Muscle of arm (tissue), 12 donors: ENCODE results near the gene XAB2. TPM values are rescaled to one million over a fixed set of nuclear protein-coding genes. Genes with fewer than 3 reads are reported as not detected.

Experiments used
- DNase-seq: peaks from one replicate; pipeline ENCODE4 v3.0.0-alpha.2; 2013
- polyA plus RNA-seq, 12 donors: library from polyadenylated mRNA; unstranded; fragments of 120-200 nt; gene quantifications; one replicate each; pipeline ENCODE4 v1.2.1, GENCODE V29; 2013; ENCODE audit not compliant: insufficient read length in 12 of 12

XAB2 gene
- polyA plus RNA-seq, 12 donors = 17.4 to 32.6 (median 20.7) TPM; not detected in 1

DNA sequence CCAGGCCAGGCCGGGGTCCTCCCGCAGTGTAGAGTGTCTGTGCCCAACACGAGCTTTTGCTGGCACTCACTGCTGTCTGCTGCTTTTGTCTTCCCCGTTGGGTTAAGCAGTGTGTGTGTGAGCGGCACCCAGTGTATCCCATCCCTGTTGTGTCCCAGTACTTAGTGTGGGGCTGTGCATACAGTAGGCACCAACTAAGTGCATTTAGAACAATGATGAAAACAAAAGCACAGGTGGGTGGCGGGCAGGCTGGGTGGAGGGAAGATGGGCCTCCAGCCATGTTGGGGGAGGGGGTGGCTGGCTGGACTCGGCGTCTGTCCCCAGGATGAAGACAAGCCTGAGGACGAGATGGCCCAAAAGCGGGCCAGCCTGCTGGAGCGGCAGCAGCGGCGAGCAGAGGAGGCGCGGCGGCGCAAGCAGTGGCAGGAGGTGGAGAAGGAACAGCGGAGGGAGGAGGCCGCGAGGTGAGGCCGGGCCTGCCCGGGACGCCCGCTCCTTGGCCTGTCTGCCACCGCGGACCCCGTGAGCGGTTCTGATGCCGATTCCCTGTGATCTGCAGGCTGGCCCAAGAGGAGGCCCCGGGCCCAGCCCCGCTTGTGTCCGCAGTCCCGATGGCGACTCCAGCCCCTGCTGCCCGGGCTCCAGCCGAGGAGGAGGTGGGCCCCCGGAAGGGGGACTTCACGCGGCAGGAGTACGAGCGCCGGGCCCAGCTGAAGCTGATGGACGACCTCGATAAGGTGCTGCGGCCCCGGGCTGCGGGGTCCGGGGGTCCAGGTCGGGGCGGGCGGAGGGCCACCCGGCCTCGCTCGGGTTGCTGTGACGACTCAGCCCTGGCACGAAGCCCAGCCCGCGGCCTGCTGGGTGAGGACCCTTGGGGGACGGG, 14.2 kb downstream of the XAB2 start:
- no peak for DNase-seq

DNA sequence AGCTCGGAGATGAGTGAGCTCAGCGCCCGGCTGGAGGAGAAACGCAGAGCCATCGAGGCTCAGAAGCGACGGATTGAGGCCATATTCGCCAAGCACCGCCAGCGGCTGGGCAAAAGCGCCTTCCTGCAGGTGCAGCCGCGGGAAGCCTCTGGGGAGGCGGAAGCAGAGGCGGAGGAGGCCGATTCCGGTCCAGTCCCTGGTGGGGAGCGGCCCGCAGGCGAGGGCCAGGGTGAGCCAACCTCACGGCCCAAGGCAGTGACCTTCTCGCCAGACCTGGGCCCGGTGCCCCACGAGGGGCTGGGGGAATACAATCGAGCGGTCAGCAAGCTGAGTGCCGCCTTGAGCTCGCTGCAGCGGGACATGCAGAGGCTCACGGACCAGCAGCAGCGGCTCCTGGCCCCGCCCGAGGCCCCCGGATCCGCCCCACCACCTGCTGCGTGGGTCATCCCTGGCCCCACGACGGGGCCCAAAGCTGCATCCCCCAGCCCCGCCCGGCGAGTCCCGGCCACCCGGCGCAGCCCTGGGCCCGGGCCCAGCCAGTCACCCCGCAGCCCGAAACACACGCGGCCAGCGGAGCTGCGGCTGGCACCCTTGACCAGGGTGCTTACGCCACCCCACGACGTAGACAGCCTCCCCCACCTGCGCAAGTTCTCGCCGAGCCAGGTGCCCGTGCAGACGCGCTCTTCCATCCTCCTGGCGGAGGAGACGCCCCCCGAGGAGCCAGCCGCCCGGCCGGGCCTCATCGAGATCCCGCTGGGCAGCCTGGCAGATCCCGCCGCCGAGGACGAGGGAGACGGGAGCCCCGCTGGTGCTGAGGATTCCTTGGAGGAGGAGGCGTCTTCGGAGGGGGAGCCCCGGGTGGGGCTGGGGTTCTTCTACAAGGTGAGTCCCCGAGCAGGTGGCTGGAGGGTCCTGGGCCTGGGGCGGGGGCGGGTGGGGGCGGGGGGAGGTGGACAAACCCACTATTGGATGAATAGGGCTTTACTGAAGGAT, 16.8 kb downstream of the XAB2 start:
- no peak for DNase-seq

DNA sequence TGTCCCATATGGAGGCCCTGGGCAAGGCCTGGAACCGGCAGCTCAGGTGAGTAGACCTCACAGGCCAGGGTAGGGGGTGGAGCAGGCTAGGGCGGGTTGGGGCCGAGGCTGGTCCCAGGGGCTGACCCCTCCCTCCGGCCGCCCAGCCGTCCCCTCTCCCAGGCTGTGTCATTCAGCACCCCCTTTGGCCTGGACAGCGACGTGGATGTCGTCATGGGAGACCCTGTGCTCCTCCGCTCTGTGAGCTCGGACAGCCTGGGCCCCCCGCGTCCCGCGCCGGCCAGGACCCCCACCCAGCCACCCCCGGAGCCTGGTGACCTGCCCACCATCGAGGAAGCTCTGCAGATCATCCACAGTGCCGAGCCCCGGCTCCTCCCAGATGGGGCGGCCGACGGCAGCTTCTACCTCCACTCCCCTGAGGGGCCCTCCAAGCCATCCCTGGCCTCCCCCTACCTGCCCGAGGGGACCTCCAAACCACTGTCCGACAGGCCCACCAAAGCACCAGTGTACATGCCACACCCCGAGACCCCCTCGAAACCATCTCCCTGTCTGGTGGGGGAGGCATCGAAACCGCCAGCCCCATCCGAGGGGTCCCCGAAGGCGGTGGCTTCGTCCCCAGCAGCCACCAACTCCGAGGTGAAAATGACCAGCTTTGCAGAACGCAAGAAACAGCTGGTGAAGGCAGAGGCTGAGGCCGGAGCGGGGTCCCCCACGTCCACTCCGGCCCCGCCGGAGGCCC, 17.6 kb downstream of the XAB2 start:
- no peak for DNase-seq

DNA sequence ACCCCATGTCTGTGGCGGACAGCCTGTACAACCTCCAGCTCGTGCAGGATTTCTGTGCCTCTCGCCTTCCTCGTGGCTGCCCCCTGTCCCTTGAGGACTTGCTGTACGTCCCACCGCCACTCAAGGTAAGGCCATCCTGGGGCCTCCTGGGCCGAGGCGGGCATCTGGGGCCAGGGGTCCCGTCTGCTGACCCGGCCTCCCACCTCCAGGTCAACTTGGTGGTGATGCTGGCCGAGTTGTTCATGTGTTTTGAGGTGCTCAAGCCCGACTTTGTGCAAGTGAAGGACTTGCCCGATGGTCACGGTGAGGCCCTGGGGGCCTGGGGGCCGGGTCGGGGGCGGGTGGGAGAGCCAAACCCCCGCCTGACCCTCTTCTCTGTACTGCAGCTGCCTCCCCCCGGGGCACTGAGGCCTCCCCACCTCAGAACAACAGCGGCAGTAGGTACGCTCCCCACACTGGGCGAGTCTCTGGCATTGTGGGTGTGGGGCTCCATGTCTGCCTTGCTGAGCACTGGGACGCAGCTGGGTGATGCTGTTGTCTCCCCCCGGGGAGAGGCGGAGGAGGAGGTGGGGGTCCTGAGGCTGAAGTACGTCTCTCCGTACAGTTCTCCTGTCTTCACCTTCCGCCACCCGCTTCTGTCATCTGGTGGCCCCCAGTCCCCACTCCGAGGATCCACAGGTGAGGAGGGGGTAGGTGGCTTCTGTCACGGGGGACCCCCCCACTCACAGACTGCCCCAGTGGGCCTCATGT, 18.7 kb downstream of the XAB2 start:
- no peak for DNase-seq

DNA sequence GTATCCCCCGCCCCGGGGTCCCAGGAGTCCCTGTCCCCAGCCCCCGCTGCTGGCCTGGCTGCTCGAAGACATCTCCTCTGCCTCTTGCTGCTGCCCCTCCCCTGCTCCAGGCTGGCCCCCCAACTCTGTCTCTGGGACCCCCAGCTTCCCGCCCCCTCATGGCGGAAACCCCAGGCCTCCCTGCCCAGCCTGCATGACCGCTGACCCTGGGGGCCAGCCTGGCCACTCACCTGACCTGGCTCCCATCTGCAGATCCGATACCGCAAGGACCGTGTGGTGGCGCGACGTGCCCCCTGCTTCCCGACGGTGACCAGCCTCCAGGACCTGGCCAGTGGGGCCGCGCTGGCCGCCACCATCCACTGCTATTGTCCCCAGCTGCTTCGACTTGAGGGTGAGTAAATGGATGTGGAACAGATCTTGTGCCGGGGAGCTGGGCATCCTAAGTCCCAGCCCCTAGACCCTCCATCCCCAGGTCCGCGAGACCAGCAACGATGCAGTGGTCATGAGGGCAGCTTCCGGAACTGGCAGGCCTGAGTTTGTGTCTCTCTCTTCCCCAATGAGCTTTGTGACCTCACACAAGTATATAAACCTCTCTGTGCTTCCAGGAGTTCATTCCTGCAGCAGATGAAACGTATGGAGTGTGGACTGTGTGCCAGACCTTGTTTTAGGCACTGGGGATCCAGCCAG, 21.3 kb downstream of the XAB2 start:
- no peak for DNase-seq

DNA sequence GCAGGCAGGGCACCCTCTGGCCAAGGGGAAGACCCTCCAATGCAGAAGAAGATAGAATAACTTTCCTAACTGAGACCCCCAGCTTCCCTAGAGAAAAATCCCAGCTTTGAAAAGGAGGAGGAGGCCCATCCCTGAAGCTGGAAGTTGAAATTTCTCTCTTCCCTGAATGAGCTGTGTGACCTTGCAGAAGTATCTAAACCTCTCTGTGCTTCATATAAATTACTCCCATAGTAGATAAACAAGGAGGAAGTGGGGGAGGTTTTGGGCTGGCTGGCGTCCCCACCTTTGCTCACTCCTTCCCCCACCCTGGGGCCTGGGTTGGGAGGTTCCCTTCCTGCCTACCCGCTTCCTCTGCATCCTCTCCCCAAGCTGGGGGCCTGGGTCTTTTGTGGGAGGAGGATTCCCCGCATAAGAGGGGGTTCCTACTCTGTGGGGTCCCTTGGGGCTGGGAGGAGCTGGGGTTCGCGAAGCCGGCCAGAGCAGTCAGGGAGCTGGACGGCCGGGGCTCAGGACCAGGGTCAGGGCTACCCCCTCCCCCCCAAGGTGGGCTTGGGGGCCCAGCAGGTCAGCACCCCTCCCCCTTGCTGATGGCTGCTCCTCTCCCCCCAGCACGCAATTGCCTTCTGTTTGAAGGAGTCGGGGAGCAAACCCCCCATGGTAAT, 22.0 kb downstream of the XAB2 start:
- DNase-seq = no peak

DNA sequence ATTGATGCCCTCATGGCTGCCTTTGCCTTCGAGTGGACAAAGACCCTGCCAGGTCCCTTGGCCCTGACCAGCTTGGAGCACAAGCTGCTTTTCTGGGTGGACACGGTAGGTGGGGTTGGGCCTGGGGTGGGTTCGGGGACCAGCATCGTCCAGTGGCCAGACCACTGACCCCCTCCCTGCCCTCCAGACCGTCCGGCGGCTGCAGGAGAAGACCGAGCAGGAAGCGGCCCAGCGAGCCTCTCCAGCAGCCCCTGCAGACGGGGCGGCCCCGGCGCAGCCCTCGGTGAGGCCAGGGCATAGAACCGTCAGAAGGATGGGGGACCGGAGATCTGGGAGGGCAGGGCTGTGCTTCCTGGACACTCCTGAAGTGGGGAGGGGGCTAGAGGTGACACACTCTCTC, 23.1 kb downstream of the XAB2 start:
- no peak for DNase-seq

DNA sequence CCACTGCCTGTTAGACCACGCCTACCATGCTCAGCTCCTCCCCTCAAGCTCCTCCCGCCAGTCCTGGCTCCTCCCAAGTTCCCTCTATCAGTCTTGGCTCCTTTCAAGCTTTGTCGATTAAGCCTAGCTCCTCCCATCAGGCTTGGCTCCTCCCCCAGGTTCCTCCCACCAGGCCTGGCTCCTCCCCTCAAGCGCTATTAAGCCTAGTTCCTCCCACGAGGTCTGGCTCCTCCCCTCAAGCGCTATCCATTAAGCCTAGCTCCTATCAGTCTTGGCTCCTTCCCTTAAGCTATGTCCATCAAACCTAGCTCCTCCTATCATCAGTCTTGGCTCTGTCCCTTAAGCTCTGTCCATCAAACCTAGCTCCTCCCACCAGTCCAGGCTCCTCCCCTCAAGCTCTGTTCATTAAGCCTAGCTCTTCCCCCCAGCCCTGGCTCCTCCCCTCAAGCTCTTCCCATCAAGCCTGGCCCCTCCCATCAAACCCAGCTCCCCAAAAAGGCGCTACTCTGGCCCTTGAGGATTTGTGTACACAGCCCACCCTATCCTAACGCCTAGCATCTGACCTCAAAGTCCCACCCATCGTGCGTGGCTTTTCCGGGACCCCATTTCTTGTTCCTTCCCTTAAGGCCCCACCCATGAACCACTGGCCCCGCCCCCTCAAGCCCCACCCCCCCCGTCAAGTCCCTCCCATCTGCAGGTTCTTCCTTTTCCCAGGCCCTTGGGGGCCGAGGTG, 23.7 kb downstream of the XAB2 start:
- no peak for DNase-seq

DNA sequence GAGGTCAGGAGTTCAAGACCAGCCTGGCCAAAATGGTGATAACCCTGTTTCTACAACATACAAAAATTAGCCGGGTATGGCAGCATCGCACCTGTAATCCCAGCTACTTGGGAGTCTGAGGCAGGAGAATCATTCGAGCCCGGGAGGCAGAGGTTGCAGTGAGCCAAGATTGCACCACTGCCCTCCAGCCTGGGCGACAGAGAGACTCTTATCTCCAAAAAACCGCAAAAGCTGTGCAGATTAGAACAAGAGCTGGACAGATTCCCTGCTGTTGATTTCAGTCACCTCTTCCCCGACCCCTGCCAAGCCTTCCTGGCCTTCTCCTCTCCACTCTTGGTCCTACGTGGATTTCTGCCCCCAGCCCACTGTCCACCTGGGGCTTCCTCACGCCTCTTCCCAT, 25.4 kb downstream of the XAB2 start:
- no peak for DNase-seq

DNA sequence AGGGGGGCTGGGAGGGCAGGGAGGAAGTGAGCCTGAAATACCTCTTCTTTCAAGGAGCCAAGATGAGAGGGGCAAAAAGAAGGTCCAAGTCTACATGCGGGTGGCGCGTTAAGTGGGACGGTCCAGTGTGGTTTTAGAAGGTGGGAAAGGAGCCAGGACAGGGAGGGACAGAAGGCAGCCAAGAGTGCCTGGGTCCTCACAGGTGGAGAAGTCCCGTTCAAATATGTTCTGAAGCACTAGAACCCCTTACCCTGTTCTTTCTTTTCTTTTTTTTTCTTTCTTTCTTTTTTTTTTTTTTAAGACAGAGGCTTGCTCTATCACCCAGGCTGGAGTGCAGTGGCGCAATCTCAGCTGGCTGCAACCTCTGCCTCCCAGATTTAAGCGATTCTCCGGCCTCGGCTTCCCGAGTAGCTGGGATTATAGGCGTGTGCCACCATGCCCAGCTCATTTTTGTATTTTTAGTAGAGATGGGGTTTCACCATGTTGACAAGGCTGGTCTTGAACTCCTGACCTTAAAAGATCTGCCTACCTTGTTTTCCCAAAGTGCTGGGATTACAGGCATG, 26.3 kb downstream of the XAB2 start:
- no peak for DNase-seq

DNA sequence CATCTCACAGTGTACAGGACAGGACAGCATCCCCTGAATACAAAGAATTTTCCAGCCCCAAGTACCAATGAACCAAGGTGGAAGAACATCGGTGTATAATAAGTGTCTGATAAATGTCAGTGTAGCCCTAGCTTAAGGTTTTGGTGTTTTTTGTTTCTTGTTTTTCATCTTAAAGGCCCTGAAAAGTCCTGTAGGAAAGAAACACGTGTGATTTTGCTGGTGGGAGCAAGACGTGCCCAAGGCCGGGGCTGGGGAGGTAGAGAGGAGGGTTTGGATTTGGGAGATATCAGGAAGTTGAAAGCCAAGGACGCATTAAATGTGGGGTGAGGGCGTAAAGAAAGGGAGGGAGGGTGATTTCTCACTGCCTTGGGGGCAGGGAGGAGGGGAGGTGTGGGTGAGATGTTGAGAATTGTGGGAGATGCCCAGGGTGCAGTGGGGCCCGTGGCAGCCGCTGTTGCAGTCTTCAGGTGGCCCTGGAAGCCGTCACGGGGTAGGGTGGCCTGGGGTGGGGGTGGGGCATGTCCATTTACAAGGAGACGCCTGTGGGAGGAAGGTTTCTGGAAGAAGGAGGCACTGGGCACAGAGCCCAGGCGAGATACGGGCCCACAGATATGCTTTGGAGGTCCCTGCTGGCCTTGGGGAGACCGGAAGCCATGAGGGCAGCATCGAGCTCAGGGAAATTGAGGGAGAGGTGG, 27.0 kb downstream of the XAB2 start:
- DNase-seq = no peak

DNA sequence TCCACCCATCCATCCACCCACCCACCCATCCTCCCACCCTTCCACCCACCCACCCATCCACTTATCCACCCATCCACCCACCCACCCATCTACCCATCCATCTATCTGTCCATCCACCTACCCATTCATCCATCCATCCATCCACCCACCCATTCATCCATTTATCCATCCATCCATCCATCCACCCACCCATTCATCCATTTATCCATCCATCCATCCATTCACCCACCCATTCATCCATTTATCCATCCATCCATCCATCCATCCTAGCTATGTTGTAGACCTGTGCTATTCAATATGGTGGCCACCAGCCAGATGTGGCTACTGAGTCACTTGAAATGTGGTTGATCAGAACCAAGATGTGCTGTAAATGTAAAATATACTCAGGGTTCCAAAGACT, 28.6 kb downstream of the XAB2 start:
- no peak for DNase-seq

DNA sequence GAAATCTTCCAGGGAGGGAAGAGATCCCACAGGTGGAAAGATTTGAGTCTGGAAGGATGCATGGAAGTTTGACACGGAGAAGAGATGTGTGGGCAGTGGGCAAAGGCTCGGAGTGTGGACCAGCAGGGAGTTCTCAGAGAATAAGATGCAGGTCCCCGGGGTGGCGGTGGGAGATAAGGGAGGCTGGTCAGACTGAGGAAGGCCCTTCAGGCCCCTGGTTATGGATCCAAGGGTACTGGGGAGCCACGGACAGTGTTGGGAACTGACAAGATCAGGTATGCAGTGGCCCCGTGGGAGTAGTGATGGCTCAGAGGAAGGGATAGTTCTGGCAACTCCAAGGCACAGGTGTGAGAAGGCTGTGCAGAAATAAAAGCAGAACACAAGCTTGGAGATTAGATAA, 31.2 kb downstream of the XAB2 start:
- no peak for DNase-seq

DNA sequence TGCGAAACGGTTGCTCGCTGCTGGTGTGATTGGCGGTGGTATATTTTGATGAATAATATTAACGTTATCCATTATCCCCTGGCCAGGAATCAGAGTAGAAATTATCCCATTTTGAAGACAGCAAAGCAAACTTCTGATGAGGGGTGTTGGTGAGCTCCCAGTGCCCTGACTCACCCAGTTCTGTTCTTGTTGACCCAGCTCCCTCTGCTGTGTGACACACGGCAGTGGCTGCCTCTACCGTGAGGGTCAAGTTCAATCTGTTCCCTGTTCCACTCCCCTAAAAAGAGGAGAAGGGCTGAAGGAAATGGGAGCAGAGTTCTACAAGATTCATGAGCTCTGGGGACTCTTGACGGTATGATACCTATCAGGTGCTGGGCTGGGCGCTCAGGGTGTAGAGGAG, 31.7 kb downstream of the XAB2 start:
- no peak for DNase-seq

DNA sequence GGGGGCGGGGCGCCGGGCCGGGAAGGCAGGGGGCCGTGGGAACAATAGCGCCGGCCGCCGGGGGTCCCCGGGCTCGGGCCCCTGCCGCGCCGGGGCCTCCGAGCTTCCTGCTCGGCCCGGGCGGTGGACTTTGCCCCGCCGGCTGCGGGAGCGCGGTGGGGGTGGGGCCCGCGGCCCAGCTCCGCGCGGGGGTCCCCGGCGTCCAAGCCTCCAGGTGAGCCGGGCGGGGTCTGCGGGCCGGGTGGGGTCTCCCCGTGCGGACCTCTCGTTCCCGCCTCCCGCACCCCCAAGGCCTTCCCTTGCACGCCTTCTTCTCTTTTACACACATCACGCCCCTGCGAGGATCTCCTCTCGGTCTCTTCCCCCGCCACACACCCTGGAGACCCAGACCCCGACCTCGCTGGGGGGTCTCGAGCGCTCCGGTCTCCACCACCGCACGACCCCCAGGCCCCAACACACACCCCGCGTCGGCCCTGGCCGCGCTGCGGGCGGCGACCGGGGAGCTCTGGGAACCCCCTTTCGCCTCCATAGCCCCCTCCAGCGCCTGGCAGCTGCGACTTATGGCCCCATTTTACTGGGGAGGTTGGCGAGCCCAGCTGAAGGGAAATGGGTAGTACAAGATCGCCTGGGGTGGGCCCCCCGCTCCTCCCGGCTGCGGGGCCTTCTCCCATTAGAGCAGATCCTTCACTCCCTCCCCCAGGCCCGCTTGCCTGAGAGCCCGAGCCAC, 33.0 kb downstream of the XAB2 start:
- DNase-seq = no peak

DNA sequence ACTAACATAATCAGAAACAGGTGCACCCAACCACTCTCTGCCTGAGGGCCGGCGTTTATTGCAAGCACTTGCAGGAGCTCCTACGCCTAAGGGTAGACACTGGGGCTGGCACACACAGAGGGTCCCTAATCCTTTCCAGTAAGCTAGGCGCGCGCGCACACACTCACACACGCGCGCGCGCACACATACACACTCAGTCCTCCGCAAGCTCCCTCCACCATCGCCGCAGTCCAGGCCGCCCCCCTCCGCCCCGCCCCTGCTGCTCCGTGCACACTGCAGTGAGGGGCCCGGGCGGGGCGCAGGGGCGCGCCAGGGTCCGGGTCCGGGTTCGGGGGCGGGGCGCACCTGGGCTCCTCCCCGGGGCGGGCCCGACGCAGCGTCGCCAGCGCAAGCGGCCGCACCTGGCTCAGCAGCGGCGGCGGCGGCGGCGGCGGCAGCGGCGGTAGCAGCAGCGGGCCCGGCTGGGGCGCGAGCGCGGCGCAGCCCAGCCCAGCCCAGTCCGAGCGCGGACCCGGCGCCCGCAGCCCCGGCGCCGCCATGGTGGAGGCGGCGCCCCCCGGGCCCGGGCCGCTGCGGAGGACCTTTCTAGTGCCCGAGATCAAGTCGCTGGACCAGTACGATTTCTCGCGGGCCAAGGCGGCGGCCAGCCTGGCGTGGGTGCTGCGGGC, 33.7 kb downstream of the XAB2 start, which contains the start of gene CAMSAP3:
Gene CAMSAP3 (plus strand): TSS at position 398 of the 668 bp plus-strand sequence. CDS start 140 bp downstream, at position 538.
- no peak for DNase-seq

DNA sequence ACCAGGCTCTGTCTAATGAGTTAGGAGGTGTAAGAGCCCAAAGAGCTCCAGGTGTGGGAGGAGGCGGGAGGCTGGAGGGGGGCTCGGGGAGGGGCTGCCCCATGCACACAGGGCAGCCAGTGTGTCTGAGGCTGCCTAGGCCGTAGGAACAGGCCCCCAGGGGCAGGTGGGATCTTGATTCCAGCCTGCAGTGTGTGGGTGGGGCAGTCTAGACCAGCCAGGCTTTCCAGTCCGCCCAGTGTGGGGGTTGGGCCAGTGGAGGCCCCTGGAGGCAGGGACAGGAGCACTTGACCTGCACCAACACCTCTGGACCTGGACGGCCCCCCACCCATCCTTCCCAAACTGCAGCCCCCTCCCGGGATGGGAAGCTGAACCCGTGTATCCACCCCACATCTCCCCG, 39.1 kb downstream of the XAB2 start:
- DNase-seq = no peak
